ENCODE measurements around the gene MMP1. TPM values are rescaled to one million over a fixed set of nuclear protein-coding genes. Genes with fewer than 3 reads are reported as not detected.

Gene MMP1
- total RNA-seq, 1 donor from 2014 or later = 4.3 TPM

DNA sequence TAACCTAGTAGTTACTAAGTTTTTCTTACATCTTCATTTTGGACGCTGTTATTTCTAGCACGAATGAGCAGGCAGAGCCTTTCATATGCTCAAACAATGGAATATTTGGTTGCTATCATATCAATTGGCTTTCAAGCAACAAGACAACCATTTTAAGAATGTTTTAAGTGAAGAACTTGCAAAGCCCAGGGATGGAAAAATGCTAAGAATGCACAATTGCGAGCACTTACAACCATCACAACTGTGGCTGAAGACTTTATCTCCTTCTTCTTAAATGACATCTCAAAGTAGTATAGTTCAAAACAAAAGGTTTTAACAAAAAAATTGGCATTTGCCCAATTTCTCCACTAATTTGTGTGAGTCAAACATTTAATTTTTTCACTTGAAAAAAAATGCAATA, 8.3 kb upstream of the MMP1 start:
- no peak for DNase-seq

DNA sequence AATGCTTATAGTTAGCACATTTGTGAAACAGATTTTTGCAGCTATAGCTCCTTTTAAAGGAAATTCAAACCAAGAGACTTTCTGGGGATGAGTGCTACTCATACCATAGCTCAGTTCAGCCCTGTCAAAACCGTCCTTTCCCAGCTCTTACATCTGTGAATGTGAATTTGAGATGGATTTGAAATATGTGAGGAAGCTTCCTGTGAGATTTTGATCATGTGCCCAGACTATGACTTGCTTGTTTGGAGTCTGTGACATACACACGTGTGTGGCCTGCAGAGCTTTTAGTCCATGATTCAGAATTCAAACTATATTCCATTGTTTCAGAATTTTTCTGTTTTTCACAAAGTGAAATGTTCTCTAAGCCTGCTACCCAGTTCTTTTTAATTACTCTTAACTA, 4.4 kb upstream of the MMP1 start:
- DNase-seq = peak; percentile 70

- DNase-seq = no peak
These were observed 2.8 kb upstream of the MMP1 start for GRCh38 chr11:102800767-102801166.

GRCh38 chr11:102799681-102800340, 1.9 kb upstream of the MMP1 start:
- peak; percentile 36 for DNase-seq

GRCh38 chr11:102794382-102794781, 3.6 kb downstream of the MMP1 start:
- DNase-seq = no peak

GRCh38 chr11:102793677-102794290, 4.2 kb downstream of the MMP1 start:
- no peak for DNase-seq

DNA sequence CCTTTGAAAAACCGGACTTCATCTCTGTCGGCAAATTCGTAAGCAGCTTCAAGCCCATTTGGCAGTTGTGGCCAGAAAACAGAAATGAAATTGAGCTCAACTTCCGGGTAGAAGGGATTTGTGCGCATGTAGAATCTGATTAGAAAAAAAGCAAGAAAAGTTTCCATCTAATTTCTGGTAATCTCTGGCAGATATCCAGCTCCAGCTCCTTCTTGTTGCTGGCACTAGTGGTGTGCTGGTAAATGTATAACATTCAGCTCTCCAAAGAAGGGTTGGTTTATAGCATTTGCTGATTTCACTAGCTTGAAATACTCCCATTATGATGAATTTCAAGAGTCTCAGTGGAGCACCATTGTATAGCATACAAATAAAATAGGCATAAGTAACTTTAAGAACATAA, 5.4 kb downstream of the MMP1 start:
- DNase-seq = no peak

DNA sequence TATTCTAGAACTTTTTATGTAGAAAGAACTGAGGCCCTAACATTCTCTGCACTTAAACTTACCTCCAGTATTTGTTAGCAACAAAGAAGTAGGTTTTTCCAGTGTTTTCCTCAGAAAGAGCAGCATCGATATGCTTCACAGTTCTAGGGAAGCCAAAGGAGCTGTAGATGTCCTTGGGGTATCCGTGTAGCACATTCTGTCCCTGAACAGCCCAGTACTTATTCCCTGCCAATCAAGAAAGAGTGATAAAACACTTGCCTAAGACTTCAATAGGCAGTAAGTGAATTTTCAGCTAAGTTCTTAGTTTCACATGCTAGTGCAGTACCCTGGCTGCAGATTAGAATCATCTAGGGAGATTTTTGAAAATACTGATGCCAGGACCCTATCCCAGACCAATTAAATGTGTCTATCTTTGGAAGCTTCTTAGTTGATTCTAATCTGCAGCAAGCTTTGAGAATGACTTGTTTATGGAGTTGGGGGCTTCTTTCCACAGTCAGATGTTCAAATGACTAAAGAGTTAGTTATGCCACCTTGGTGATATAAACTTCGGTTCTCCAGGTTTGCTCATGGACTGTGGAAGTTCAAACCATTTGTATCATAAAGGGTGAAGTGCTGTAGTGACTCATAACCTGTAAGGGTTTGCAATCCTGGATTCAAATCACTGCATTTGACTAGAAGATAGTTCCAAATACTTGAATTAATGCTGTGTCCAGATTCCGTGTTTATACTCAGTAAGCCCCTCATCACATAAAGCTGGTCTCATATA, 6.5 kb downstream of the MMP1 start:
- no peak for DNase-seq

DNA sequence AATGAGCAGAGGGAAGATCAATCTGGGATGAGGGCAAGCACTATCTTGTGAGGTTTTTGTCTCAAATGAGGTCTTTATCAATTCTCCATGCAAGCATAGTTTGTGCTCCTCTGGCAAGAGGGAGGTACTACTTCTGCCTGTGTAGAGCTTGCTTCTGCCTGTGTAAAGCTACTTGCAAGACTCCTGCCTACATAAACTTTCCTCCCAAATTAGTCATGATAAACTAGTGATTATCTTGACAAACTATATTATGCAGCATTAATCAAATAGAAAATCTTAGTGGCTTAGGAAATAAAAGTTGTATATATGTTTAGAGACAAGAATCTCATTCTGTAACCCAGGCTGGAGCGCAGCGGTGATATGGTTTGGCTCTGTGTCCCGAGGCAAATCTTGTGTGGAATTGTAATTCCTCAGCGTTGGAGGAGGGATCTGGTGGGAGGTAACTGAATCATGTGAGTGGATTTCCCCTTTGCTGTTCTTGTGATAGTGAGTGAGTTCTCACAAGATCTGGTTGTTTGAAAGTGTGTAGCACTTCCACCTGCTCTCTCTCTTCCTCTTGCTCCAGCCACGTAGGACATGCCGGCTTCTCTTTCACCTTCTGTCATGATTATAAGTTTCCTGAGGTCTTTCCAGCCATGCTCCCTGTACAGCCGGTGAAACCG, 9.5 kb downstream of the MMP1 start:
- DNase-seq = no peak

- DNase-seq = no peak
These were observed 13.6 kb downstream of the MMP1 start for GRCh38 chr11:102784380-102784779.

- DNase-seq = peak; percentile 45
These were observed 14.2 kb downstream of the MMP1 start for GRCh38 chr11:102783720-102784119.

DNA sequence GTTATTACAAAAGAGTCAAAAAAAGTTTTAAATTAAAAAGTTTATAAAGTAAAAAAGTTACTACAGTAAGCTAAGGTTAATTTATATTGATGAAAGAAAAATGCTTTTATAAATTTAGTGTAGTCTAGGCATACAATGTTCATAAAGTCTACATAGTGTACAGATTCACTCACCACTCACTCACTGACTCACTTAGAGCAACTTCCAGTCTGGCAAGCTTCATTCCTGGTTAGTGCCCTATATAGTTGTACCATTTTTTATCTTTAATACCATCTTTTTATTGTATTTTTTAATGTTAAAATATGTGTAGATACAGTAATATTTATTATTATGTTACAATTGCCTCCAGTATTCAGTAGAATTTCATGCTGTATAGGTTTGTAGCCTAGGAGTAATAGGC, 14.9 kb downstream of the MMP1 start:
- DNase-seq = no peak

- no peak for DNase-seq
These were observed 16.3 kb downstream of the MMP1 start for GRCh38 chr11:102781676-102782075.

GRCh38 chr11:102780491-102780918, 17.5 kb downstream of the MMP1 start, which contains the start of gene MMP10:
Gene MMP10, minus strand, starts transcription at chr11:102780628. Its CDS starts 37 bp downstream, at chr11:102780591.
- peak; percentile 38 for DNase-seq

DNA sequence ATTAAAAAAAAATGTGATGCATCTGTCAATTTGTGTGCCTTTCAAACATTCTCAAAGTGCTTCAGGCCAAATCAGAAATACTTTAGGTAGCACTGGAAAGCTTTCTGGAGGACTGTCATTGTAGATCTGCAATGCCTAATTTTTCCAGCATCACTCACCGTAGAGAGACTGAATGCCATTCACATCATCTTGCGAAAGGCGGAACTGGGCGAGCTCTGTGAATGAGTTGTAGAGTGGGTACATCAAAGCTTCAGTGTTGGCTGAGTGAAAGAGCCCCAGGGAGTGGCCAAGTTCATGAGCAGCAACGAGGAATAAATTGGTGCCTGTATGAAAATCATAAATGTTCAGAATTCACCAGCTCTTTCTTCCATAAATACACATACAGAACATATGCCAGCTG, 21.5 kb downstream of the MMP1 start:
- no peak for DNase-seq

DNA sequence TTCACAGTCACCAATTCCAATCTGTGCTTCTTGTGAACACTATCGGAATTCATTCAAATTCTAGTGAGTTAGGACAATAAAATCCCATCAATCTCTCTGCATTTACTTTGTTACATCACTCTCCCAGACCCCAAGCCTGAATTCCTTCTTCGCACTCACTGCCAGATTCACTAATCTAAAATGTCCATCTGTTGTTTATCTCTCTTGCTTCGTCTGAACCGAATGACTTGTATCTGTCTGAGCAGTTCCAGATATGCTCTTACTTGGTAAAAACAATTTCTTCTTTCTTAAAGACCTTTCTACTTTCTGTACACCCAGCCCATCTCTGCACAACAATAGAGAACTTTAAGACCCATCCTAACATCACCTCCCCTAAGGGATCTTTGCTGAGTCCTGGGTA, 24.6 kb downstream of the MMP1 start:
- DNase-seq = no peak

- no peak for DNase-seq
These were observed 26.6 kb downstream of the MMP1 start for GRCh38 chr11:102771351-102771750.

GRCh38 chr11:102770191-102770590, 27.8 kb downstream of the MMP1 start:
- DNase-seq = no peak

DNA sequence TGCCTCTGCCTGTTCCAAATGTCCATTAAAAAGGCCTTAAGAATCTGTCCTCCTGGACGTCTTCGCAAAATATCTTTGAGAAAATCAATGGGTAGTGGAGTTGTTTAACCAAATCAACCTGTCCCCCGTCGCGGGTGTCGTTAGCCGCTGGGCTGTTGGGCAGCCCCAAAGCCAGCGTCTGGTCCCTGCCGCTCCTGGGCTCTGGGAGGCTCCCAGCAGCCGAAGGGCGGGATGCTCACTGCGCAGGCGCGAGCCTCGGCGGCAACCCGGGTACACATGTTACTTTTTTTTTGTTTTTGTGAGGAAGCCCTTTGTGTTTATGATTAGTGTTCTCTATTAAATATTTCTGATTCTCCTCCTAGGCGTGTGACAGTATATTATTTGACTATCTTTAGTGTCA, 30.2 kb downstream of the MMP1 start:
- DNase-seq = no peak

- DNase-seq = no peak
These were observed 34.5 kb downstream of the MMP1 start for GRCh38 chr11:102763440-102763839.

GRCh38 chr11:102762361-102762767, 35.6 kb downstream of the MMP1 start:
- no peak for DNase-seq

DNA sequence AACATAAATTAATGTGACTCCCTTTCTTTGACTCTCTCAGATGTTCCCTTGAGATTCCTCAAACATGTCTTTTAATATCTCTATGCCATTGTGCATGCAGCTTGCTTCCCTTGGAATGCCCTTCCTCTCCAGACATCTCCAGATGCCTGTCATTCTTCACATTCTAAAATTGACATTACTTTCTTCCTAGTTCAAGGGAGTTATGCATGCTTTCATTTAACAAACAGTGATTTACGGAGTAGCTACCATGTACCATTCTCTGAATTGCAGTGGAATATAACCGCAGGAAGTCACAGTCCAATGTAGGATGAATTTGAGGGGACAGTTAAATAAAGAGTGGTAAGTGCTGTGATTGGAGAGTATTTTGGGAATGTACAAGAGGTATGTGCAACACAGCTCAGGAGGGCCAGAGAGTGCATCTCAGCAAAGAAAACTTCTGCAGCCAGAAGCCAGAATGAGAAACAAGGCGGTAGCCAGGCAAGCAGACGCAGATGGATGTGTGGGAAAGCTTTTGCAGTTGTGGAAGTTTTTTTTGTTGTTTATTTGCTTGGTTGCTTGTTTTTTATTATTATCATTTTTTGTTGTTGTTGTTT, 36.2 kb downstream of the MMP1 start:
- no peak for DNase-seq

Data from tongue (tissue), 2 donors.